SIG-M5 treated with dmso at 0.1 percent for 504 hours (cell line): ENCODE data around the gene NABP1.

ENCODE experiments used
- DNase-seq: peaks from one replicate; lab custom pipeline; 2025; ENCODE audit not compliant: unreplicated experiment; lab: John Stamatoyannopoulos, UW

Gene NABP1

GRCh38 chr2:191646163-191646902 is 31.6 kb upstream of the NABP1 start:
- no peak for DNase-seq

GRCh38 chr2:191649519-191649918 is 28.4 kb upstream of the NABP1 start:
- no peak for DNase-seq

- peak; percentile 42 for DNase-seq
Measured at GRCh38 chr2:191650896-191651773, 26.8 kb upstream of the NABP1 start.

DNA sequence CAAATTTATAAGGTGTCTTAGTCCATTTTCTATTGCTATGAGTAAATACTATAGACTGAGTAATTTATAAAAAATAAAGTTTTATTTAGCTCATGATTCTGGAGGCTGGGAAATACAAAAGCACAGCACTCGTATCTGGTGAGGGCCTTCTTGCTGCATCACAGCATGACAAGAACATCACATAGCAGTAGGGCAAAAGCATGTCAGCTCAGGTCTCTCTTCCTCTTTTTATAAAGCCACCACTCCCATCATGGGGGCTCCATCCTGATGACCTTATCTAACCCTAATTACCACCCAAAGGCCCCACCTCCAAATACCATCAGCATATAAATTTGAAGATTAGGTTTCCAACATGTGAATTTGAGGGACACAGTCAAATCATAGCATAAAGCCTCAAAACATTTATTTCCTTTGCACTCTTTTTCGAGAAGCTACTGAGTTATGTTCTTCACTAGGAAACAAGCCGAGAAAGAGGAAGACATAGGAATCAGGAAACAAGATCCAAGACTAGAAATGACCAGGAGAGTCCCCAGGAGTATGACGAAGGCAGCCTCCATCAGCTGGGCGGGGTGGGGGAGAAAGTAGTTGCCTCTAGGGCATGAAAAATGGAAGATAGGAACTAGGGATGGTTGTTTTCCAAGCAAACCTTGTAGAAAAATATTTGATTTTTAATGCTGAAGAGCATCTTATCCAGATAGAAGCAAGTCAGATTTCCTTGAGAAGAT is 24.1 kb upstream of the NABP1 start:
- DNase-seq, result no peak

GRCh38 chr2:191656391-191656790 is 21.5 kb upstream of the NABP1 start:
- no peak for DNase-seq

GRCh38 chr2:191656792-191657191 is 21.1 kb upstream of the NABP1 start:
- no peak for DNase-seq

DNA sequence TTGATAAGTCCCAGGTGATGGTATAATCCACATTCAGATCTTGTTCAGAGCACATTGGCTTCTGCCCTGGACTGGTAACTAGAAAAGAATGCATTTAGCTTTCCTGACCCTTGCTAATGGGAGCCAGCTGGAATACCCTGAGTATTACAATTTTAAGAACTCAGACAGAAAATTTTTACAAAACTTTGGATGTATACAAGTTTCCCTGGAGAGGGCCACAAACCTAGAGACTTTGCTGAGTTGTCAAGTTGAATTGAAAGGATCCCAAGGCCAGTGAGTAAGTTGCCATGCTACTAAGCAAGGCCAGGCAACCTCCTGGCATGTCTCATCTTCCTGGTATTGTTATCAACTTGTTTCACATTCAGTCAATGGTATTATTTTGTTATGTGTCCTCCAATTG is 20.0 kb upstream of the NABP1 start:
- DNase-seq, result no peak

DNA sequence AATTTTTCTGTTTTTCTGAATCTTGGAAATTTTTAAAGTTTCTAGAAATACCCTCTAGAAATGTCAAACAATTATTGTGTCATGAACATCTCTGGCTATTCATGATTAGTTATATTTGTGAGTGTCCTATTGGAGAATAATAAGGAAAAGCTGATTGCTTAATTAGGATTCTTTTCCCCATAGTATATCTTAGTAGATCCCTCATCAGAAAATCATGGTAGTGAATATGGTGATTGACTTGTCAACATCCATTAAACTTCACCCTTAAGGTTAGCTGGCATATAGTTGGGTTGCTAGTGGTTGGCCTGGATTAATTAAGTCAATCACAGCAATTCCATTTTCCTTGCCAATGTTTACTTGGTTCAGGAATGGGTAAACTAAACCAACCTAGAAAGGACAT is 18.7 kb upstream of the NABP1 start:
- no peak for DNase-seq

- DNase-seq, result no peak
Measured at GRCh38 chr2:191660575-191660974, 17.4 kb upstream of the NABP1 start.

DNA sequence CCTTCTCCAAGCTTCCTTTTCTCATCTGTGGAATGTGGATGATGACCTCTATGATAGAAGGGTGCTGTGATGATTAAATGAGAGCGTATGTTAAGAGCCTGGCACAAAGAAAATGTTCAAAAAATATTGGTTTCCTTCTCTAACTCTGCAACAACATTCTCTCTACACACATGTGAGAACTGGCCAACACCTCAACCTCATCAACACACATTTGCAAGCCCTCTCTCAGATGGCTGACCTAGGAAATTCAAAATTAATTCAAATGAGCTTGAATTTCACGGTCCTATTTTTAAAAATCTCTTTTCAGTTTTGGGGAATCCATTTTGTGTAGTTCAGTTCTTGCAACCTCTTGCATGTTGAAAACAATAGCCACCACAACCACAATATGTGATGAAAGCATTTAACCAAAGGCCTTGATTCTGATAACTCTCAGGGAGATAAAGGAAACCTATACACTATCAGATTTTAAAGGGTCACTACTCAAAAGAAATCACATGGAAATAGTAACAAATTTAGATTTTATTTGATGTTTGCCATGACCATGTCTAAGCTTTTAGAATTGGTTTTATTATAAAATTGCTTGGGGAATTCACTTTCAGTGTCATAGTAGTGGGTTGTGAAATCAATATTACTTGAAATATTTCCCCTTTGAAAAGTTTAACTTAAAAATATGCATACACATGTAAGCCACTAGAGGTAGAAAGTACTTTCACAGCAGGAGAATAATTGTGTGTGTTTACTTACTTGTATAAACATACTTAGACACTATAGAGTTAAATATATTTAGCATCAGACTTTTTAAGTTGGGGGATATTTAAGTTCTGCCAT is 16.6 kb upstream of the NABP1 start:
- no peak for DNase-seq

GRCh38 chr2:191664823-191665677 is 12.9 kb upstream of the NABP1 start:
- no peak for DNase-seq

DNA sequence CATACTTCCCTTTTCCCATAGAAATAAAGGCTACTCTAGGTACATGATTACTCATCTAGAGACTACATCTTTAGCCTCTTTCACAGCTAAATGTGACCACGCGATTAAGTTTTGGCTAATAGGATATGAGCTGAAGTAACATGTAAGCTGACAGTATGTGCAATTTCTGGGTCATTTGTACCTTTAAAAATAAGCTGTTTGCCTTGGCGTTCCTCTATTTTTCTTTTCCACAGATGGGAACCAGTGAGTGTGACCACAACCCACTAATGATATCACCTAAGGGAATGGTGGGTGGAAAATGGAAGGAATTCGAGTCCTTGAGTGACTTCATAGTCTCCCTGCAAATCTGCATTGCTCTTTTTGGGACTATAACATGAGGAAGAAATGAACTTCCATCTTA is 11.7 kb upstream of the NABP1 start:
- no peak for DNase-seq

- peak; percentile 58 for DNase-seq
Measured at GRCh38 chr2:191666732-191667131, 11.2 kb upstream of the NABP1 start.

GRCh38 chr2:191670076-191670475 is 7.9 kb upstream of the NABP1 start:
- DNase-seq, result no peak

DNA sequence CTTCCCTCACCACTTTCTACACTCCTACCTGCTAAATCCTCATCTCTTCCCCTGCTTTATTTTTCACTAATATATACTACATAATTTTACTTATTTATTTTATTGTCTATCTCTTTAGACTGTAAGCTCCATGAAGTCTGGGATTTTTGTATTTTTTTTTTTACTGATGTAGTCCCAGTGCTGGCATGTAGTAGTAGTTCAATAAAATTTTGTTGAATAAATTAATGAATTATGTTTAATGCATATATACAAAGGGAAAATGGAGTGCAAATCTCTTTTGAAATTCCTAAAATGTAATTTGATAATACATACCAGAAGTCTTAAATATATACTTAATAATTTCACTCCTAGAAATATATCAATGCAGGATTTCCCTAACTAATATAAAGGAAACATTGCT is 7.1 kb upstream of the NABP1 start:
- DNase-seq, result no peak

DNA sequence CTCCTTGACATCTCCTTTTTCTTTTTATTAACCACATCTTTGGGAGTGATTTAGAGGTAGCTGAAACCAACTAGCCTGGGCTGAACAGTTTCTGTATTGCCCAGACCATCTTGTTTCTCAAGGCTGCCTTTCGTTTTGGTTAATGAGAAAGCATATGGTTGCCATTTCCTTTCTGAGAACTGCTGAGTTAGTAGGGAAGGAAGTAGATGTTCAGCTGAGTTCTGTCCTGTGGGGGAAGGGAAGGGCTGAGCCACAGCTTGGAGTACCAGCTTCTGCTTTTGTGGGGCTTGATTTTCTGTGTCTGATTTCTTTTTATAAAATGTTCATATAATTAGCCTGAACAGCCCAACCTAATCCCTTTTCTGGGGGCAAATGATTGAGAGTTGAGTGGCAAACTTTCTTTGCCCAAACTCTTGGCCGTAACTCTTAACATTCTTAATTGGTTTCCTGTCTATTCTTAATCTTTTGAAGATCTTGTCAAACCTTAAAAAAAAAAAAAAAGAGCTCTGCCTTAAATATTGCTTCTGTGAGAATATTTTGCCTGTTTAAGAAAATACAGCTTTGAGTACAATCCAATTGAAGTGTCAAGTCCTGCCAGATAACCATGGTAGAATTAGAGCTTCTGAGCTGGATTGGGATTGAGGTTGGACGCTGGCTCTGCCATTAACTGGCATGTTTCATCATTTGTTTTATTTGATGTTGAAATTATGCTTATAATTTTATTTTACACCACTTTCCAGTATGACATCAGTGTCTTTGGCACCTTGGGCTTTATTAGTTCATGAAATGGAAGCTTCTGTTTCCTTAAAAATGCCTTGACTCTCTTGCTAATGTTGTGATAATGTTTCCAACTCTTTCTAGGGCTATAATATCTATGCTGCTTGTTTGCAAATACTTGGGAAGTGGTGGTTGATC is 1.9 kb upstream of the NABP1 start:
- peak; percentile 97 for DNase-seq

DNA sequence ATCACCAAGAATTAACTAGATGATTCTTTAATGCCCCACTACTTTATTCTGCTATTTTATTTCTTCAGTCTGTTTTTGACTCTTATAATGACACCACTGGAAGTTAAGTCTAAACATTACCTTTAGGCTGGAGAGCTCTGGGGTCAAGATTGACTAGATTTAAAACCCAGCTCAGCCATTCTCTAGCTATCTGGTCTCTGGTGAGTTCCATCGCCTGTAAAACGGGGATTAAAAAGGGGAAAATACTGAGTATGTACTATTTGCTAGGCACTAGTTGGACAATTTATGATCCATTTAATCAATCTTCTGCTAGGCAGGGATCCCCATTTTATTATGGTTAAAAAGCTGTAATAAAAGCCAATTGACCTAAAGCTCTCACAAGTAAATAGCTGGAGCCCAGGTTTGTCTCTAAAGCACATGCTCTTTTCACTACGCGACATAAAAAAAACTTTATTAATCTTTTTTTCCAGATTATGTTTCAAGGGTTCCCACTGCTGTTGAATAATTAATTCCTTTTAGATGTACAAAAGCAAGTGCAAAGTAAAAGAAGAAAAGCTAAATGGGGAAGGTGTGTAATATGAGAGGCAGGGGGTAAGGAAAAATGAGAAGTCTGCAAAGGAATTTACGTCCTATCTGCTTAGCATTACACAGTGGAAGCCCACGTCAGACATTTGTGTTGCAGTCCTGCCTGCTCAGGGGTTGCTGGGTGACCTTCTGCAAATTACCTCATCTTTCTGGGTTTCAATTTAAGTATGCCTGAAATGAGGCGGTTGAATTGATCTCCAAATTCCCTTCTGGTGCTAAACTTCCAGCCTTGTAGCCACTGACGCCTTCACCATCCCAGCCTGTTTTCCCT is 918 bp upstream of the NABP1 start:
- peak; percentile 76 for DNase-seq
